ENCODE results near the gene ENPEP. TPM values are rescaled to one million over a fixed set of nuclear protein-coding genes. Genes with fewer than 3 reads are reported as not detected.

The ENPEP gene
- total RNA-seq, 1 donor from 2014 or later, result 8.2 TPM

- DNase-seq, result no peak
- intact Hi-C loops (cut with DNase I), result no loop called here
- H3K27me3 ChIP-seq (ENCODE audit: low read depth), result peaks cover 78% of the 10 kb centered on the region
These were observed 135.2 kb downstream of the ENPEP start for GRCh38 chr4:110610940-110611831.

GRCh38 chr4:110611968-110612447 is 136.1 kb downstream of the ENPEP start:
- Histone ChIP-seq H3K27ac (no peak overlapping the region), H3K4me3 (no peak overlapping the region), H3K4me1 (peaks cover 9% of the 10 kb centered on the region), H3K9me3 (no peaks in the 10 kb centered on the region), H3K27me3 (ENCODE audit: low read depth) (peaks cover 86% of the 10 kb centered on the region), H3K36me3 (no peaks in the 10 kb centered on the region)
- ATAC-seq, result peak in 1 of 2 donors; percentile 22
- DNase-seq, result no peak
- TF ChIP-seq CTCF (IDR thresholded peaks at IDR 0.05), result no peak
- intact Hi-C loops (cut with DNase I), result no loop called here

More at GRCh38 chr4:110610940-110611831, 135.2 kb downstream of the ENPEP start:
- Histone ChIP-seq H3K4me1 (peaks cover 9% of the 10 kb centered on the region), H3K36me3 (no peaks in the 10 kb centered on the region), H3K27ac (no peak overlapping the region), H3K4me3 (no peak overlapping the region), H3K9me3 (no peaks in the 10 kb centered on the region)
- no peak for TF ChIP-seq CTCF (IDR thresholded peaks at IDR 0.05)
- peak; percentile 27 to 57 for ATAC-seq

GRCh38 chr4:110612631-110613269 is 136.8 kb downstream of the ENPEP start:
- Histone ChIP-seq H3K4me1 (peaks cover 9% of the 10 kb centered on the region), H3K36me3 (no peaks in the 10 kb centered on the region), H3K9me3 (no peaks in the 10 kb centered on the region), H3K4me3 (no peak overlapping the region), H3K27ac (no peak overlapping the region), H3K27me3 (ENCODE audit: low read depth) (peaks cover 93% of the 10 kb centered on the region)
- DNase-seq (no peak), ATAC-seq (no peak)
- TF ChIP-seq CTCF (IDR thresholded peaks at IDR 0.05), result no peak
- intact Hi-C loops (cut with DNase I), result no loop called here

- ATAC-seq, result no peak
- Histone ChIP-seq H3K4me1 (peaks cover 9% of the 10 kb centered on the region), H3K36me3 (no peaks in the 10 kb centered on the region), H3K9me3 (no peaks in the 10 kb centered on the region), H3K27ac (no peak overlapping the region), H3K4me3 (no peak overlapping the region), H3K27me3 (ENCODE audit: low read depth) (peaks cover 100% of the 10 kb centered on the region)
- intact Hi-C loops (cut with DNase I), result no loop called here
- DNase-seq, result no peak
- no peak for TF ChIP-seq CTCF (IDR thresholded peaks at IDR 0.05)
These were observed 137.8 kb downstream of the ENPEP start for GRCh38 chr4:110613745-110614144.

GRCh38 chr4:110614173-110614963 is 138.4 kb downstream of the ENPEP start:
- ATAC-seq, result no peak
- no peaks in the 10 kb centered on the region for H3K9me3 ChIP-seq
- no peak for DNase-seq
- no peak overlapping the region for H3K4me3 ChIP-seq
- H3K4me1 ChIP-seq, result peaks cover 9% of the 10 kb centered on the region
- H3K27me3 ChIP-seq (ENCODE audit: low read depth), result peaks cover 100% of the 10 kb centered on the region
- H3K36me3 ChIP-seq, result no peaks in the 10 kb centered on the region
- intact Hi-C loops (cut with DNase I), result no loop called here
- H3K27ac ChIP-seq, result no peak overlapping the region
- no peak for TF ChIP-seq CTCF (IDR thresholded peaks at IDR 0.05)

All from lower lobe of right lung (tissue), 2 donors.